Suprapubic skin (tissue), 3 donors: ENCODE data around the gene SRRM3.
A peak's percentile ranks its signal among the peaks of the same experiment; 100 is the strongest.

Source experiments
- CTCF ChIP-seq, 2 donors: fragments of 200-600 bp in 1 of 2; fragments of 450-650 bp in 1 of 2; sonication (generic) in 1 of 2; IDR thresholded peaks; one replicate each; pipeline ENCODE4 v1.5.1; 2016 to 2019; ENCODE audit warnings: antibody characterized with exemption in 2 of 2, mild to moderate bottlenecking in 1 of 2, moderate library complexity in 1 of 2
- POLR2AphosphoS5 ChIP-seq, 3 donors: sonication (generic); formaldehyde crosslinking; IDR thresholded peaks; one replicate each; pipeline ENCODE4 v1.6.1; 2017; ENCODE audit warnings: antibody characterized with exemption in 3 of 3

- TF ChIP-seq CTCF (IDR thresholded peaks at IDR 0.05): peak; percentile 95 to 100
- TF ChIP-seq POLR2AphosphoS5 (IDR thresholded peaks at IDR 0.05): peak; percentile 27 to 87 (median 72)
These were observed 89.9 kb downstream of the SRRM3 start for GRCh38 chr7:76291351-76292212.
